ENCODE measurements around the gene PAPOLG. TPM values are rescaled to one million over a fixed set of nuclear protein-coding genes. Genes with fewer than 3 reads are reported as not detected.

The PAPOLG gene
- total RNA-seq, 1 experiment from 2014 or later: 6.5 TPM

- H3K27me3 ChIP-seq: peaks cover 3% of the 10 kb centered on the region; the same call in 1 of the 2 replicates
- H3K4me3 ChIP-seq: no peak overlapping the region
- DNase-seq: no peak
- H3K9me3 ChIP-seq: no peaks in the 10 kb centered on the region
- no peaks in the 10 kb centered on the region for H3K36me3 ChIP-seq
Observed at GRCh38 chr2:60832621-60833020, 76.6 kb downstream of the PAPOLG start.

- H3K4me3 ChIP-seq: no peak overlapping the region
- DNase-seq: no peak
- no peaks in the 10 kb centered on the region for H3K36me3 ChIP-seq
- no peaks in the 10 kb centered on the region for H3K9me3 ChIP-seq
- peaks cover 3% of the 10 kb centered on the region; the same call in 1 of the 2 replicates for H3K27me3 ChIP-seq
Observed at GRCh38 chr2:60834270-60834717, 78.2 kb downstream of the PAPOLG start.

- DNase-seq: no peak
- Histone ChIP-seq H3K9me3 (no peaks in the 10 kb centered on the region), H3K27me3 (peaks cover 3% of the 10 kb centered on the region; the same call in 1 of the 2 replicates), H3K36me3 (no peaks in the 10 kb centered on the region), H3K4me3 (no peak overlapping the region)
Observed at GRCh38 chr2:60836491-60836890, 80.4 kb downstream of the PAPOLG start.

- no peak overlapping the region for H3K4me3 ChIP-seq
- no peaks in the 10 kb centered on the region for H3K9me3 ChIP-seq
- DNase-seq: no peak
- no peaks in the 10 kb centered on the region for H3K36me3 ChIP-seq
- peaks cover 3% of the 10 kb centered on the region; the same call in 1 of the 2 replicates for H3K27me3 ChIP-seq
Observed at GRCh38 chr2:60837123-60837522, 81.1 kb downstream of the PAPOLG start.

- Histone ChIP-seq H3K9me3 (no peaks in the 10 kb centered on the region), H3K4me3 (no peak overlapping the region), H3K36me3 (no peaks in the 10 kb centered on the region), H3K27me3 (no peaks in the 10 kb centered on the region)
- DNase-seq: no peak
Observed at GRCh38 chr2:60838481-60838880, 82.4 kb downstream of the PAPOLG start.

- Histone ChIP-seq H3K4me3 (no peak overlapping the region), H3K27me3 (no peaks in the 10 kb centered on the region), H3K9me3 (no peaks in the 10 kb centered on the region), H3K36me3 (no peaks in the 10 kb centered on the region)
- no peak for DNase-seq
Observed at GRCh38 chr2:60839126-60839813, 83.2 kb downstream of the PAPOLG start.

DNA sequence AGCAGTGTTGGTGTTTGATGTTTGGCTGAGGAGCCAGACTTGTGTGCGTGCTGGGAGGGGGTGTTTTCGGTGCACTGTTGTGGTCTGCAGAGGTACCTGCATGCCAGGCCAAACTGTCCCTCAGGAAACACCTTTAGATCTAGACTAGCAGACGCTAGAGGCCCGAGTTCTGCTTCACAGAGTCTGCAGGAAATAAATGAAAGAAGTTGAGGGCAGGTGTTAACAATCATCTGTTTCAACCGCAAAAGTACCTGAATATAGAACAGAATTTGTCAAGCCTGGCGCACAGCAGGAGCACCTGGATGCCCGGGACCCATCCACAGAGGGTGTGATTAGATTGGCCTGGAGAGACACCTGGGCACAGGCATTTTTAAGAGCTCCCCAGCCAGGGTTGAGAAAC is 84.8 kb downstream of the PAPOLG start:
- H3K4me3 ChIP-seq: no peak overlapping the region
- no peaks in the 10 kb centered on the region for H3K36me3 ChIP-seq
- no peaks in the 10 kb centered on the region for H3K27me3 ChIP-seq
- H3K9me3 ChIP-seq: no peaks in the 10 kb centered on the region
- no peak for DNase-seq

DNA sequence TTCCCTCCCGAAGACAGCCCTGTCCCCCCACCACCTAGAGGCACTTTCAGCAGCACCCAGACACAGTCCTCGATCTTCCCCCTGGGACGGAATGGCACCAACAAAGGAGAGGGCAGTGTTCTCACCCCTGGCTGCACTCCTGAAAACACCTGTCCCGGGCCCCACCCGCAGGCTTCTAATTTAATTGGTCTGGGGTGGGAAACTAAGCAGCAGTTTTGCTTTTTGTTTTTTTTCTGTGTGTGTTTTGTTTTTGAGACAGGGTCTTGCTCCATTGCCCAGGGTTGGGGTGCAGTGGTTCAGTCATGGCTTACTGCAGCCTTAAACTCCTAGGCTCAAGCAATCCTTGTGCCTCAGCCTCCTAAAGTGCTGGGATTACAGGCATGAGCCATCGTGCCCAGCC is 86.9 kb downstream of the PAPOLG start:
- no peak overlapping the region for H3K4me3 ChIP-seq
- DNase-seq: no peak
- no peaks in the 10 kb centered on the region for H3K36me3 ChIP-seq
- no peaks in the 10 kb centered on the region for H3K27me3 ChIP-seq
- H3K9me3 ChIP-seq: no peaks in the 10 kb centered on the region

DNA sequence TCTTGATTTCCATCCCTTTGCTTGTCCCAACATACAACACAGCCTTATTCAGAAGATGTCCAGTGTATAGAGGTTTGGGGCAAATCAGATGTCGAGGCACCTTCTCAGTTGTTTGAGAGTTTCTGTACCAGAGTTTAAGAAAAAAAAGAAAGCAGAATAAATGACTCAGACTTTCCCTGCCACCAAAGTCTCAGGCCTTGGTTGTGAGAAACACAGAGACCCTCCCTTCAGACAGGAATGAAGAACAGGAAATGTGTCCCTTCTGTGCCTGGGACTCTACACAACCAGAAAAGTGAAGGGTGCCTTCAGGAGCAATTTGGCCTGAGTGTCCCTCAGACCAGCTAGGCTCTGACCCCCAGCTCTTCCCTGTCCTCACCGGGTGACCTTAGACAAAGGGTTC is 88.0 kb downstream of the PAPOLG start:
- H3K27me3 ChIP-seq: no peaks in the 10 kb centered on the region
- no peaks in the 10 kb centered on the region for H3K9me3 ChIP-seq
- no peak overlapping the region for H3K4me3 ChIP-seq
- DNase-seq: no peak
- no peaks in the 10 kb centered on the region for H3K36me3 ChIP-seq

- Histone ChIP-seq H3K4me3 (no peak overlapping the region), H3K27me3 (no peaks in the 10 kb centered on the region), H3K9me3 (no peaks in the 10 kb centered on the region), H3K36me3 (no peaks in the 10 kb centered on the region)
- no peak for DNase-seq
Observed at GRCh38 chr2:60847854-60848253, 91.8 kb downstream of the PAPOLG start.

Other genes starting within 250 kb of the PAPOLG start
- not detected in 2 replicates for gene BCL11A, start 202.6 kb upstream of the PAPOLG start, total RNA-seq (2014; rRNA removed; shearing (Covaris generic); ENCODE audit: low replicate concordance)
- 0.74 and 3.1 TPM in 2 replicates for gene REL, start 125.3 kb downstream of the PAPOLG start, total RNA-seq (2014; rRNA removed; shearing (Covaris generic); ENCODE audit: low replicate concordance)

Data from MG63 (cell line).